Adrenal gland (tissue), 5 donors: ENCODE data around the gene SETX.

Experiments used
- POLR2A ChIP-seq, 2 donors: fragments of 450-650 bp; IDR thresholded peaks; one replicate each; pipeline ENCODE4 v1.6.1; 2017; ENCODE audit warnings: antibody characterized with exemption in 2 of 2, mild to moderate bottlenecking in 2 of 2, moderate library complexity in 1 of 2
- TF ChIP-seq, protein P1 (sequence below), 6 experiments: fragments of 450-650 bp in 4 of 6; fragments of 200-600 bp in 2 of 6; sonication (generic) in 1 of 6; IDR thresholded peaks; 1 replicate in 5 of 6; 2 replicates in 1 of 6; pipeline versions ENCODE4 v1.5.1 to v1.8.0; 2016 to 2021; ENCODE audit warnings: antibody characterized with exemption in 6 of 6, mild to moderate bottlenecking in 2 of 6, moderate library complexity in 1 of 6
- donor health status: DM: no; HTN: no; CAD: no.

DNA sequence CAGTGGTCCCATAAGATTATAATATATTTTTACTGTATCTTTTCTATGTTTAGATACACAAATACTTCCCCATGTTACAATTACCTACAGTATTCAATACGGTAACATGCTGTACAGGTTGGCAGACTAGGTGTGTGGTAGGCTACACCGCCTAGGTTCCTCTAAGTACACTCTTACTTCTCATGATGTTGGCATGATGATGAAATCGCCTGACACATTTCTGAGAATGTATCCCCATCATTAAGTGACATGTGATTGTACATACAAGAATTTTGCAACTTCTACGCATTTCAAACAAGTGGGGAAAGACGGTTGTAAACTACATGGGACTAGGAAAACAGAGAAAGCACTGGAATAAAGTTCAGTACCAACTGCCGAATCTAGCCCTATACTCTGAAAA is 53.3 kb downstream of the SETX start:
- TF ChIP-seq, protein P1, sequence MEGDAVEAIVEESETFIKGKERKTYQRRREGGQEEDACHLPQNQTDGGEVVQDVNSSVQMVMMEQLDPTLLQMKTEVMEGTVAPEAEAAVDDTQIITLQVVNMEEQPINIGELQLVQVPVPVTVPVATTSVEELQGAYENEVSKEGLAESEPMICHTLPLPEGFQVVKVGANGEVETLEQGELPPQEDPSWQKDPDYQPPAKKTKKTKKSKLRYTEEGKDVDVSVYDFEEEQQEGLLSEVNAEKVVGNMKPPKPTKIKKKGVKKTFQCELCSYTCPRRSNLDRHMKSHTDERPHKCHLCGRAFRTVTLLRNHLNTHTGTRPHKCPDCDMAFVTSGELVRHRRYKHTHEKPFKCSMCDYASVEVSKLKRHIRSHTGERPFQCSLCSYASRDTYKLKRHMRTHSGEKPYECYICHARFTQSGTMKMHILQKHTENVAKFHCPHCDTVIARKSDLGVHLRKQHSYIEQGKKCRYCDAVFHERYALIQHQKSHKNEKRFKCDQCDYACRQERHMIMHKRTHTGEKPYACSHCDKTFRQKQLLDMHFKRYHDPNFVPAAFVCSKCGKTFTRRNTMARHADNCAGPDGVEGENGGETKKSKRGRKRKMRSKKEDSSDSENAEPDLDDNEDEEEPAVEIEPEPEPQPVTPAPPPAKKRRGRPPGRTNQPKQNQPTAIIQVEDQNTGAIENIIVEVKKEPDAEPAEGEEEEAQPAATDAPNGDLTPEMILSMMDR (IDR thresholded peaks at IDR 0.05): no peak
- no peak for TF ChIP-seq POLR2A (IDR thresholded peaks at IDR 0.05)
